GM18861 (cell line): Measurements from ENCODE around the gene TRIO.
"Not testable (repeated sequence)": the region's sequence is repeated elsewhere in the genome, so short reads cannot be mapped to it uniquely, and the experiment has no call there.

Experiments used
- ATAC-seq: cut with Tn5 transposase; IDR thresholded peaks from one replicate; pipeline ENCODE4 v1.9.1; 2021; ENCODE audit not compliant: unreplicated experiment

TRIO gene

GRCh38 chr5:14420101-14420811 is 277.1 kb downstream of the TRIO start:
- no peak for ATAC-seq

- no peak for ATAC-seq
Measured at GRCh38 chr5:14421851-14422250, 278.7 kb downstream of the TRIO start.

GRCh38 chr5:14424011-14424685 is 281.0 kb downstream of the TRIO start:
- no peak for ATAC-seq

GRCh38 chr5:14425559-14425958 is 282.4 kb downstream of the TRIO start:
- ATAC-seq: no peak

- ATAC-seq: no peak
Measured at GRCh38 chr5:14426521-14426920, 283.4 kb downstream of the TRIO start.

- no peak for ATAC-seq
Measured at GRCh38 chr5:14428302-14429081, 285.4 kb downstream of the TRIO start.

GRCh38 chr5:14429101-14430050 is 286.2 kb downstream of the TRIO start:
- ATAC-seq: no peak

GRCh38 chr5:14431534-14431933 is 288.4 kb downstream of the TRIO start:
- no peak for ATAC-seq

- ATAC-seq: no peak
Measured at GRCh38 chr5:14432931-14433589, 289.9 kb downstream of the TRIO start.

GRCh38 chr5:14435481-14435880 is 292.3 kb downstream of the TRIO start:
- ATAC-seq: no peak

GRCh38 chr5:14436122-14436521 is 293.0 kb downstream of the TRIO start:
- ATAC-seq: not testable (repeated sequence)

- peak; percentile 50 for ATAC-seq
Measured at GRCh38 chr5:14436801-14437542, 293.8 kb downstream of the TRIO start.

GRCh38 chr5:14438195-14438606 is 295.1 kb downstream of the TRIO start:
- ATAC-seq: no peak

GRCh38 chr5:14439087-14439871 is 296.1 kb downstream of the TRIO start:
- no peak for ATAC-seq

- no peak for ATAC-seq
Measured at GRCh38 chr5:14440223-14440581, 297.1 kb downstream of the TRIO start.

- ATAC-seq: no peak
Measured at GRCh38 chr5:14440582-14441431, 297.7 kb downstream of the TRIO start.

GRCh38 chr5:14441641-14442040 is 298.5 kb downstream of the TRIO start:
- ATAC-seq: no peak

- ATAC-seq: no peak
Measured at GRCh38 chr5:14442536-14442935, 299.4 kb downstream of the TRIO start.
